ENCODE data around the gene RPTOR.
A peak's percentile ranks its signal among the peaks of the same experiment; 100 is the strongest.
"Not testable (repeated sequence)": the region's sequence is repeated elsewhere in the genome, so short reads cannot be mapped to it uniquely, and the experiment has no call there.

Gene RPTOR

GRCh38 chr17:80552523-80552922 lies 7.9 kb downstream of the RPTOR start:
- no peak for DNase-seq

DNA sequence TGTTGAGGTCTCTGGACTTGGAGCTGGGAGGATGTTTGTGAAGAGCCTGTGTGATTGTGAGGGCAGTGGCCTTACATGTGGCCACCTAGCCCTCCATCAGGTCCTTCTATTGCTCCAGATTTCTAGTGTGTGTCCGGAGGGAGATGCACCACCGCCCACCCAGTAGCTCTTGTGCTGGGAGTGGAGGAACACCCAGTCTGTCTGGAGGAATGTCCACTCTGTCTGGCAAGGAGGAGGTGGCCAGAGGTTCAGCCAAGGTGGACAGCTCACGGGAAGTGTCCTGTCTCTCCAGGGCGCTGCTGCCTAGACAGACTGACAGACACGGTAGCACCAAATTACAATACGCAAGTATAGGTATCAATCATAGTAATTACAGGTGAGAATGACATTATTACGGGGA lies 10.6 kb downstream of the RPTOR start:
- DNase-seq, result no peak

GRCh38 chr17:80558046-80558445 lies 13.4 kb downstream of the RPTOR start:
- DNase-seq, result no peak

GRCh38 chr17:80559825-80560251 lies 15.2 kb downstream of the RPTOR start:
- DNase-seq, result peak; percentile 41

GRCh38 chr17:80561541-80562114 lies 17.0 kb downstream of the RPTOR start:
- no peak for DNase-seq

- DNase-seq, result no peak
These were observed 19.9 kb downstream of the RPTOR start for GRCh38 chr17:80564545-80564944.

- no peak for DNase-seq
These were observed 20.9 kb downstream of the RPTOR start for GRCh38 chr17:80565343-80566053.

DNA sequence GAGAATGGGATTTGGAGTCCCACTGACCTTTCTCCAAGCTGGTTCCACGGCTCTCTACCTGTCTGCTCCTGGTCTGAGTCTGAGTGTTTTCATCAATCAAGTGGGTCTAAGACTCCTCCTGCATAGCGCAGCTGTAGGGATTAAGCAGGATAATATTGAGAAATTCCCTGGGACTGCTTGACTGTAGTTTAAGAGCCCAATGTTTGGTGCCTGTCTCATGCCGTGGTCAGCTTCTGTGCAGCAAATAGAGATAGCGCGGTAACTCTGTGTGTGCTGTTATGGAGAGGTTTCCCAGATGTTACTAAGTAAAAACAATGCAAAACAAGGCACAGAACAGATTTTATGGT lies 21.4 kb downstream of the RPTOR start:
- no peak for DNase-seq

GRCh38 chr17:80568246-80568645 lies 23.6 kb downstream of the RPTOR start:
- no peak for DNase-seq

- DNase-seq, result no peak
These were observed 25.3 kb downstream of the RPTOR start for GRCh38 chr17:80569924-80570323.

GRCh38 chr17:80573701-80574100 lies 29.1 kb downstream of the RPTOR start:
- no peak for DNase-seq

DNA sequence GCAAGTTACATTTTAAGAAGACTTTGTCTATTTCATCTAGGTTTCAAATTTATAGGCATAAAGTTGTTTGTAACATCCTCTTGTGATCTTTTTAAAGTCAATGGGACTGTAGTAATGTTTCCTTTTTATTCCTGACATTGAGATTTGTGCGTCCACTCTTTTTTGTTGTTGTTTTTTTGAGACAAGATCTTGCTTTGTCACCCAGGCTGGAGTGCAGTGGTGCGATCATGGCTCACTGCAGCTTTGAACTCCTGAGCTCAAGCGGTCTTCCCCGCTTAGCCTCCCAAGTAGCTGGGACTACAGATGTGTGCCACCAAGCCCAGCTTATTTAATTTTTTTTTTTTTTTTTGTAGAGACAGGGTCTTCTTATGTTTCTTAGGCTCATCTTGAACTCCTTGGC lies 29.9 kb downstream of the RPTOR start:
- DNase-seq, result no peak

GRCh38 chr17:80575057-80575875 lies 30.6 kb downstream of the RPTOR start:
- DNase-seq, result peak; percentile 78

DNA sequence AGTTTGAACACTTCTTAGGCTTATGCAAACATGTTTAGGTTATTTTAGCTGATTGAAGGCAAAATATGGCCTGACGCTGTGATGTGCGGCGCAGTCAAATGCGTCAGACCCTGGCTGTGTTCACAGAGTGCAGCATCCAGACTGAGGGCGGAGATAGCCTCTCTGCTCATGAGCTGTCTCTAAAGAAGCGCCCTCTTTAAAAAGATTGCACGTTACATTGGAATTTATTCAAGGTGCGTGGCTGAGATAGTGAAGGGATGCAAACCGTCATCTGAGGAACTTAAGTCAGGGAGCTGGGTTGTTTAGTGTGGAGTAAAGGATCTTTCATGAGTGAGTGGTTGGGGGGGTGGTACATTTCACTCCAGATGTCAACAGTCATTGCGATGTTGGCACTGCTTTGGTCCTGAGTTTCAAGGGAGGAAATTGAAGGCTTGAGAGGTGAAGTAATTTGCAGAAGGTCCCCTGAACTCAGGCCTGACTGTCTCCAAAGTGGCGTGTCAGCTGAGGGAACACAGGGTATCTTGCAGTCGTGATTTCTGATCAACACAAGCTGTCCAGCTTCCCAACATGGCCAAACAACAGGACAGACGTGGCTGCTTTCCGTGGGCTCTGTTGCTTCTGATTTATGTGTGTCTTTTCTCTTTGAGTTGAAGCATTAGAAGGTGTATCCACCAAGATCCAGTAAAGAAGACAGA lies 33.4 kb downstream of the RPTOR start:
- DNase-seq, result no peak

- not testable (repeated sequence) for DNase-seq
These were observed 34.2 kb downstream of the RPTOR start for GRCh38 chr17:80578668-80579388.

GRCh38 chr17:80582165-80582564 lies 37.5 kb downstream of the RPTOR start:
- no peak for DNase-seq

- no peak for DNase-seq
These were observed 39.7 kb downstream of the RPTOR start for GRCh38 chr17:80584176-80584905.

- DNase-seq, result no peak
These were observed 41.5 kb downstream of the RPTOR start for GRCh38 chr17:80585890-80586845.

DNA sequence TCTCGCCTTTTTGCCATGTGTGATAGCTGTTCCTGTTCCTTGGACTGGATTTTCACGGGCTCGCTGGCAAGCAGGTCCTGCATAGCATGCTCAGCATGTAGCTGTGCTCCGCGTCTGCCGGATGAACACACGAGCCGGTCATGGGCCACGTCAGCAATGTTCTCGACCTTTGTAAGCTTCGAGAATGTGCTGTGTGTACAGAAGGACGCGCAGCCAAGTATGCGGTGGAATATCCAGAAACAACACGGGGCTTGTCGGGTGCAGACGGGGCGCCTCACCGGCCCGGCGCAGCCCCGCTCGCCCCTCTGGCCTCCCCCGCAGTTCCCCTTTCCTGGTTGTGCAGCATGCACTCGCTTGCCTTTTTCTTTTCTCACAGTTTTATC lies 42.2 kb downstream of the RPTOR start:
- DNase-seq, result no peak

GRCh38 chr17:80588702-80589383 lies 44.2 kb downstream of the RPTOR start:
- DNase-seq, result no peak
